MCF 10A (cell line): Measurements from ENCODE around the gene CDX2. TPM values are rescaled to one million over a fixed set of nuclear protein-coding genes. Genes with fewer than 3 reads are reported as not detected.

Source experiments
- BruUV-seq: library from RNA; stranded (reverse); fragments of 400-500 nt; replicated peaks from 2 replicates; lab custom pipeline; 2021; lab: Mats Ljungman, UMichigan
- CTCF ChIA-PET: fragments of 300-600 bp; sonication (Branson Sonifier 250); formaldehyde crosslinking; extraction: SDS; loops from one replicate; lab custom pipeline; 2021; ENCODE audit warnings: antibody characterized with exemption, inconsistent platforms; lab: Yijun Ruan, JAX
- POLR2A ChIA-PET: fragments of 300-600, 350-650 bp; sonication (Branson Sonifier 250); formaldehyde crosslinking; extraction: SDS; loops from one replicate; lab custom pipeline; 2020; ENCODE audit warnings: antibody characterized with exemption, inconsistent platforms; lab: Yijun Ruan, JAX
- DNase-seq: peaks from one replicate; pipeline ENCODE4 v3.0.0-alpha.2; 2018; ENCODE audit not compliant: unreplicated experiment
- H3K27ac Mint-ChIP-seq: one replicate; pipeline ENCODE4 v1.8.0; 2022; ENCODE audit warnings: mild to moderate bottlenecking, low read depth, mixed read lengths; ENCODE audit not compliant: unreplicated experiment
- H3K27me3 Mint-ChIP-seq: one replicate; pipeline ENCODE4 v1.8.0; 2022; ENCODE audit warnings: mixed read lengths; ENCODE audit not compliant: insufficient read depth, unreplicated experiment
- H3K36me3 Mint-ChIP-seq: one replicate; pipeline ENCODE4 v1.8.0; 2022; ENCODE audit warnings: mild to moderate bottlenecking, moderate library complexity, mixed read lengths; ENCODE audit not compliant: insufficient read depth, unreplicated experiment
- H3K4me1 Mint-ChIP-seq: one replicate; pipeline ENCODE4 v1.8.0; 2022; ENCODE audit warnings: mixed read lengths; ENCODE audit not compliant: insufficient read depth, unreplicated experiment
- H3K4me3 Mint-ChIP-seq: one replicate; pipeline ENCODE4 v1.8.0; 2022; ENCODE audit warnings: mild to moderate bottlenecking, moderate library complexity, mixed read lengths; ENCODE audit not compliant: unreplicated experiment
- H3K9me3 Mint-ChIP-seq: one replicate; pipeline ENCODE4 v1.8.0; 2022; ENCODE audit warnings: mixed read lengths; ENCODE audit not compliant: unreplicated experiment
- intact Hi-C: fragments of 100-400 bp; cut with micrococcal nuclease; formaldehyde crosslinking; loops from 2 replicates; pipeline ENCODE4 v1.14.1; 2022
- total RNA-seq: library from RNA; stranded (reverse); gene quantifications from 2 replicates; pipeline ENCODE4 v1.2.3, GENCODE V29; 2022
- TF ChIP-seq, protein P1 (sequence below): fragments of 200-600 bp; IDR thresholded peaks from one replicate; pipeline ENCODE4 v1.8.0; 2022; ENCODE audit warnings: antibody characterized with exemption, mild to moderate bottlenecking; ENCODE audit not compliant: unreplicated experiment

The CDX2 gene
- total RNA-seq, 1 experiment from 2014 or later, result not detected

- no peak overlapping the region for H3K4me3 Mint-ChIP-seq
- no peaks in the 10 kb centered on the region for H3K4me1 Mint-ChIP-seq
- TF ChIP-seq, protein P1, sequence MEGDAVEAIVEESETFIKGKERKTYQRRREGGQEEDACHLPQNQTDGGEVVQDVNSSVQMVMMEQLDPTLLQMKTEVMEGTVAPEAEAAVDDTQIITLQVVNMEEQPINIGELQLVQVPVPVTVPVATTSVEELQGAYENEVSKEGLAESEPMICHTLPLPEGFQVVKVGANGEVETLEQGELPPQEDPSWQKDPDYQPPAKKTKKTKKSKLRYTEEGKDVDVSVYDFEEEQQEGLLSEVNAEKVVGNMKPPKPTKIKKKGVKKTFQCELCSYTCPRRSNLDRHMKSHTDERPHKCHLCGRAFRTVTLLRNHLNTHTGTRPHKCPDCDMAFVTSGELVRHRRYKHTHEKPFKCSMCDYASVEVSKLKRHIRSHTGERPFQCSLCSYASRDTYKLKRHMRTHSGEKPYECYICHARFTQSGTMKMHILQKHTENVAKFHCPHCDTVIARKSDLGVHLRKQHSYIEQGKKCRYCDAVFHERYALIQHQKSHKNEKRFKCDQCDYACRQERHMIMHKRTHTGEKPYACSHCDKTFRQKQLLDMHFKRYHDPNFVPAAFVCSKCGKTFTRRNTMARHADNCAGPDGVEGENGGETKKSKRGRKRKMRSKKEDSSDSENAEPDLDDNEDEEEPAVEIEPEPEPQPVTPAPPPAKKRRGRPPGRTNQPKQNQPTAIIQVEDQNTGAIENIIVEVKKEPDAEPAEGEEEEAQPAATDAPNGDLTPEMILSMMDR, result no peak
- BruUV-seq, result no TSS peak
- H3K27me3 Mint-ChIP-seq, result peaks cover 13% of the 10 kb centered on the region
- DNase-seq, result peak; percentile 9
- intact Hi-C loops, result no loop called here
- no peaks in the 10 kb centered on the region for H3K36me3 Mint-ChIP-seq
- no peaks in the 10 kb centered on the region for H3K9me3 Mint-ChIP-seq
- CTCF ChIA-PET, result interaction anchor here (1.5 kb wide), 1 partner anchor 166 kb away, joined by 6 read pairs; no protein-coding TSS in a partner anchor
- H3K27ac Mint-ChIP-seq, result no peak overlapping the region
- POLR2A ChIA-PET, result no interaction called here
Observed at GRCh38 chr13:27991881-27992280, 22.8 kb upstream of the CDX2 start.

DNA sequence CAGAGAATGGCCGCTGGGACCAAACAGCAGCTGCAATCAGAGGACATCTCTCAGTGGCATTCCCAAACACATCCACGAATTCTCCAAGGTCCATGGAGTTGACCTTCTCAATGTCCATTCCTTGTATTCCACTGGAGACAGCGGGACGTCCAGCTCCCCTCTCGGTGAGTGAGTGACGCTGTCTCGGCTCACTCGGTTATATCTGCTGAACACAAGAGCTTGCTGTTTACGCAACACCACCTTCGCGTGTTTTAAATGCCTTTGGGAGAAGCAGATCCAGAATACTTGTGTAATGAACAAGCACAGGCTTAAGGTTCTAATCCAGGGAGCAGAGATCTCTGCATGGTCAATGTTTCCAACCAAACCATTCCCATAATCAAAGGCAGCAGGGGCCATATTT is 19.4 kb upstream of the CDX2 start, which contains the start of gene URAD:
Gene URAD, minus strand, starts transcription at position 174 of the 400 bp plus-strand sequence. Its CDS starts 56 bp downstream, at position 118.
- intact Hi-C loops, result no loop called here
- no peak within 1 kb of the TSS for H3K27ac Mint-ChIP-seq
- POLR2A ChIA-PET, result interaction anchor here (0.6 kb wide), 1 partner anchor 985 kb away, joined by 3 read pairs; no protein-coding TSS in a partner anchor
- no peaks in the 10 kb centered on the region for H3K9me3 Mint-ChIP-seq
- peaks cover 14% of the 10 kb centered on the region for H3K27me3 Mint-ChIP-seq
- no peaks in the 10 kb centered on the region for H3K36me3 Mint-ChIP-seq
- H3K4me1 Mint-ChIP-seq, result no peaks in the 10 kb centered on the region
- no peak for DNase-seq
- TF ChIP-seq, protein P1, result no peak
- BruUV-seq, result no TSS peak
- CTCF ChIA-PET, result interaction anchor here (0.5 to 7.6 kb wide), 6 partner anchors 15 to 965 kb away, joined by 3 to 173 read pairs (median 6); no protein-coding TSS in a partner anchor
- H3K4me3 Mint-ChIP-seq, result no peak within 1 kb of the TSS

- CTCF ChIA-PET, result interaction anchor here (0.7 to 7.6 kb wide), 16 partner anchors 9 to 1055 kb away, joined by 3 to 173 read pairs (median 4); no protein-coding TSS in a partner anchor
- intact Hi-C loops, result no loop called here
- POLR2A ChIA-PET, result interaction anchor here (1.2 to 1.5 kb wide), 2 partner anchors 143 to 155 kb away, joined by 3 to 7 read pairs; no protein-coding TSS in a partner anchor
- TF ChIP-seq, protein P1, result no peak
- Mint-ChIP-seq H3K9me3 (no peaks in the 10 kb centered on the region), H3K27ac (no peak overlapping the region), H3K4me1 (no peaks in the 10 kb centered on the region), H3K27me3 (peaks cover 43% of the 10 kb centered on the region), H3K4me3 (no peak overlapping the region), H3K36me3 (no peaks in the 10 kb centered on the region)
- DNase-seq, result no peak
- BruUV-seq, result no TSS peak
Observed at GRCh38 chr13:27985600-27985999, 16.5 kb upstream of the CDX2 start.

- CTCF ChIA-PET, result interaction anchor here (0.7 to 7.6 kb wide), 9 partner anchors 14 to 1015 kb away, joined by 3 to 173 read pairs (median 3); no protein-coding TSS in a partner anchor
- DNase-seq, result no peak
- TF ChIP-seq, protein P1, result no peak
- Mint-ChIP-seq H3K36me3 (peaks cover 5% of the 10 kb centered on the region), H3K9me3 (no peaks in the 10 kb centered on the region), H3K4me3 (no peak overlapping the region), H3K27ac (no peak overlapping the region), H3K4me1 (peaks cover 7% of the 10 kb centered on the region), H3K27me3 (peaks cover 68% of the 10 kb centered on the region)
- POLR2A ChIA-PET, result no interaction called here
- intact Hi-C loops, result loop anchor here (5.0 kb wide), 1 partner anchor 210 kb away; no protein-coding TSS in a partner anchor
- BruUV-seq, result no TSS peak
Observed at GRCh38 chr13:27982361-27982760, 13.2 kb upstream of the CDX2 start.
